Right cardiac atrium (tissue), 5 donors: ENCODE results near the gene DRAP1. TPM values are rescaled to one million over a fixed set of nuclear protein-coding genes. Genes with fewer than 3 reads are reported as not detected.

Source experiments
- ATAC-seq, 2 donors: fragments of 200-7000 bp; cut with Tn5 transposase; one replicate each; pipeline versions ENCODE4 v1.8.0 to v1.9.1; 2020; ENCODE audit warnings: moderate library complexity in 2 of 2, mild to moderate bottlenecking in 1 of 2
- DNase-seq, 3 donors: peaks; one replicate each; pipeline ENCODE4 v3.0.0-alpha.2; 2020
- H3K27ac ChIP-seq: one replicate; pipeline ENCODE4 v1.5.1; 2013; ENCODE audit warnings: mild to moderate bottlenecking, low read length, control low read depth, moderate library complexity
- H3K27me3 ChIP-seq: one replicate; pipeline ENCODE4 v1.6.1; 2013; ENCODE audit not compliant: control insufficient read depth, insufficient read depth
- H3K4me1 ChIP-seq: one replicate; pipeline ENCODE4 v1.6.1; 2013; ENCODE audit warnings: low read length; ENCODE audit not compliant: control insufficient read depth, insufficient read depth
- H3K4me3 ChIP-seq: one replicate; pipeline ENCODE4 v1.5.1; 2013; ENCODE audit warnings: low read length, control low read depth
- H3K9me3 ChIP-seq: one replicate; pipeline ENCODE4 v1.6.1; 2013; ENCODE audit warnings: low read length; ENCODE audit not compliant: control insufficient read depth
- WGBS: extraction: QIAGEN DNeasy Blood & Tissue Kit; methylation state at CpG from one replicate; pipeline ENCODE4 v1.1.7; 2013; 5-methylcytosine and 5-hydroxymethylcytosine counted together
- intact Hi-C, 4 donors: fragments of 100-400 bp; cut with DNase I; formaldehyde crosslinking; loops; one replicate each; pipeline versions ENCODE4 v1.11.0 to v1.14.0; 2022 to 2023
- long read RNA-seq, 4 donors: library from polyadenylated mRNA; unstranded; transcript quantifications; one replicate each; pipeline ENCODE4 v2.0.0, GENCODE V29; 2020 to 2021
- polyA plus RNA-seq: library from polyadenylated mRNA; stranded (reverse); fragments of 200-250 nt; gene quantifications from one replicate; pipeline ENCODE4 v1.2.3, GENCODE V29; 2013
- total RNA-seq, 4 donors: library from RNA; stranded (reverse); fragmentation: NEBNext Ultra II Directional; extraction: Animal tissue kit (Norgen Biotek cat#: 25700); gene quantifications; one replicate each; pipeline ENCODE4 v1.2.1, GENCODE V29; 2021
- donor health status: healthy with polysubstance abuse.
- donor health status: DM: no; HTN: yes; CAD: no.
- donor health status: DM: no; HTN: no; CAD: no.
- donor health status: DM: no; HTN: yes; CAD: no; lungs with severe emphysema.
- donor health status: DM: yes; HTN: yes; CAD: no.

DRAP1 gene, protein sequence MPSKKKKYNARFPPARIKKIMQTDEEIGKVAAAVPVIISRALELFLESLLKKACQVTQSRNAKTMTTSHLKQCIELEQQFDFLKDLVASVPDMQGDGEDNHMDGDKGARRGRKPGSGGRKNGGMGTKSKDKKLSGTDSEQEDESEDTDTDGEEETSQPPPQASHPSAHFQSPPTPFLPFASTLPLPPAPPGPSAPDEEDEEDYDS
- total RNA-seq (10 to 100 TPM; 82.9 to 90.2 (median 85.2) TPM), polyA plus RNA-seq (130 TPM)
- long read RNA-seq, donor 1, transcript DRAP1-201 (7 exons, 989 nt): major isoform, 95 of 110 reads
- long read RNA-seq, donor 1, transcript DRAP1-208 (6 exons, 751 nt): minor isoform, 5 of 110 reads
- long read RNA-seq, donor 1, partial matches to known transcripts: 3 of 110 reads
- long read RNA-seq, donor 1, other reads (novel, unspliced or antisense): 3 of 110 reads
- long read RNA-seq, donor 2, transcript DRAP1-201 (7 exons, 989 nt): major isoform, 72 of 81 reads
- long read RNA-seq, donor 2, partial matches to known transcripts: 2 of 81 reads
- long read RNA-seq, donor 2, other reads (novel, unspliced or antisense): 1 of 81 reads
- long read RNA-seq, donor 3, transcript DRAP1-201 (7 exons, 989 nt): major isoform, 20 of 21 reads
- long read RNA-seq, donor 3, partial matches to known transcripts: 1 of 21 reads
- long read RNA-seq, donor 3, other reads (novel, unspliced or antisense): 0 of 21 reads
- long read RNA-seq, donor 4, transcript DRAP1-201 (7 exons, 989 nt): major isoform, 56 of 61 reads
- long read RNA-seq, donor 4, partial matches to known transcripts: 1 of 61 reads
- long read RNA-seq, donor 4, other reads (novel, unspliced or antisense): 2 of 61 reads

DNA sequence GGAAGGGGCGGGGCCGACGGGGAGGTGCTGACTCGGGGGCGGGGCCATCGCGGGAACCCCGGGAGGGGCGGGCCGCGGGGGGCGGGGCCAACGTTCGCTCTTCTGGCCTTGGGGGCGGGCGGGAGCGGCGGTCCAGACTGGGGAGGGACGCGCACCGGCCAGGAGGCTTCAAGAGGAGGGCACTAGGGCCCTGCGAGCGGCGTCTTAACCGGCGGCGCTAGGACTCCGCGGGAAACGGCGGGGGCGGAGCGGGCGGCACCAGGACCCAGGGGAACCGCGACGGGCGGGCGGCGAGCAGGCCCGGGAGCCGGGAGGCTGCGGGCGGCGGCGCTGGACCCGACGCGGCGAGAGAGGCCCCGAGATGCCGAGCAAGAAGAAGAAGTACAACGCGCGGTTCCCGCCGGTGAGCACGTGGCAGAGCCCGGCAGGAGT lies at the start of gene DRAP1:
TSS of gene DRAP1 (plus strand) at position 286 of the 432 bp plus-strand sequence. CDS start at position 362, 76 bp downstream.
- under 1% methylated on average over 59 of the region's 59 CpGs for WGBS
- intact Hi-C loops: no loop called here
- no peaks in the 10 kb centered on the region for H3K9me3 ChIP-seq

DNA sequence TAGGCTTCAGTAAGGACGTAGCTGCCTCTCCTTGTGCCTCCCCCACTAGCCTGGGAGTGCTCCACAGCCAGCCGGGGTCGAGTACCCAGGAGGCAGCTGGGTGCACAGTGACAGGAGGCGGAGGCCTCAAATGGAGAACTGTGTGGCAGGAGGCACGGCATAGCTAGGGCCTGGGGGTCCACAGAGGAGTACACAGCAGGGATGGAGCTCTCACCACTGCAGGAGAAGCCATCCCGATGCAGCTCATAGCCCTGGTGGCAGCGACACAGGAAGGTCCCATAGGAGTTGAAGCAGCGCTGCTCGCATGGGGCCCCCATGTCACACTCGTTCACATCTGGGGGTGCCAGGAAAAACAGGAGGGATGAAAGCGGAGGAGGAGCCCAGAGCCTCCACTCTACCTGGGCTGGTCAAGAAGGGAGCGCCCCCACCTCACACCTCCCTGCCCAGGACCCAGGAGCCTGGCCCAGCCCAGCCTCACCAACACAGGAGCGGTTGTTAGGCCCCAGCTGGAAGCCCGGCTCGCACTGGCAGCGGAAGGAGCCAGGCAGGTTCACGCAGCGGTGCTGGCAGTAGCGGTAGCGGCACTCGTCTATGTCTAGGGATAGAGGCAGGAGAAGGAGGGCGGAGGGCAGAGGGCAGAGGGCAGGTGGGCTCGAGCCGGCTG lies 49.5 kb upstream of the DRAP1 start:
- no peaks in the 10 kb centered on the region for H3K27me3 ChIP-seq
- H3K27ac ChIP-seq: no peak overlapping the region
- H3K9me3 ChIP-seq: no peaks in the 10 kb centered on the region
- 82% methylated on average over 24 of the region's 24 CpGs for WGBS
- peaks cover 5% of the 10 kb centered on the region for H3K4me1 ChIP-seq
- H3K4me3 ChIP-seq: no peak overlapping the region
- peak; percentile 18 to 65 (median 50) for DNase-seq
- intact Hi-C loops: no loop called here
- ATAC-seq: no peak

More for the DNA sequence above, at the start of gene DRAP1:
- Histone ChIP-seq H3K27me3 (no peaks in the 10 kb centered on the region), H3K4me1 (peaks cover 23% of the 10 kb centered on the region), H3K27ac (peak within 1 kb of the TSS; percentile 54), H3K4me3 (peak within 1 kb of the TSS; percentile 92)
- ATAC-seq (peak; percentile 93 to 95), DNase-seq (peak; percentile 99 to 100 (median 100))

DNA sequence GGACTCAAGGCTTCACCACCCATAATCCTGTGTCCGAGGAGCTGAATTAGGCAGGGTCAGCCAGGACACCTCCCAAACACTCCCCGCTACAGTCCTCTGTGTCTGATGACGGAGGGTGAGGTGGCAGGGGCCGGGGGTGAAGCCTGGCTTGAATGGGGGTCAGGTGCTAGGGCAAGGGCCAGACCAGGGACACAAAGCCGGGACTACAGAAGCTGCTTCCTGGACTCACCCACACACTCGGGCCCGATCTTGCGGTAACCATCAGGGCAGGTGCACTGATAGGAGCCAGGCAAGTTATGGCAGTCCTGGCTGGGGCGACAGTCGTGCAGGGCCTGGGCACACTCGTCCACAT lies 48.9 kb upstream of the DRAP1 start:
- no peak for ATAC-seq
- H3K27ac ChIP-seq: no peak overlapping the region

DNA sequence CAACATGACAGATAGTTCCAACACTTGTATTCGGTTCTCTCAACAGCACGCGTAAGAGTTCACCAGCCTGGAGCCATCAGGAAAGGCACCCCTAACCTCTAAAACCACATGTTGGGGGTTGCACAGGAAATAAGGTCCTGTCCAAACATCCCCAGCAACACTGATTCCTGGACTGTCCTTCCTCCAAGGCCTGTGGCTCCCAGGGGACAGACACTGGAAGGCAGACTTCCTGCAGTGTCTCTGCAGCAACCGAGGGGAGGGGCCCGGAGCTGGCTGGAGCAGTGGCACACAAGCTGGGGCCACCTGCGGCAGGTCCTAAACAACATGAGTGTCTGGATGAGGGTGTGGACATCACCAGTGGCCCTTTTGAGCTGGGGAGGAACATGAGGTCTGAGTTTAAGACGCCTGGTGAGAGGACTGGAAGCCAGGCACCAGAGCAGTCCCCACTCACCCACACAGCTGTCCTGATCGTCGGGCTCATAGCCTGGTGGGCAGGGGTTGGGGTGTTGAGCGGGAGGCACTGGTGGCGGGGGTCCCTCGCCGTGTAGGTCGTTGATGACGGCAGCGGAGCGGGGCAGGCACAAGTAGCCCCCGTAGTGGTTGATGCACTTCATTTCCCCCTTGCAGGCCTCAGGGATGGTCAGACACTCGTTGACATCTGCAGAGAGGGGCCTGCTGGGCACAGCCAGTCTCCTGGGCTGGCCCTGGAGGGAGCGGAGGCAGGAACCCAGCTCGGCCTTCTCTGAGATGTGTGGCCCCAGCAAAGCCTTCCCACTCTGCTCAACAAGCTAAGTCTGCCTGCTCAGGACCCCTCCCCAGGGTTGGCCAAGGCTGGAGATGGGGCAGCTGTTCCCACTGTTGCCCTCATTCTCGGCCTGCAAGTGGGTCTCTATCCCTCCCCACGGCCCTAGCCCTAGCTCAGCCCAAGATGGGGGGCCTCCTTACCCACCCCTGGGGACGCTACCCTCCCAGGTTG lies 48.2 kb upstream of the DRAP1 start:
- H3K9me3 ChIP-seq: no peaks in the 10 kb centered on the region
- intact Hi-C loops: no loop called here
- peak overlapping the region; percentile 46 for H3K27ac ChIP-seq
- ATAC-seq: no peak
- no peaks in the 10 kb centered on the region for H3K27me3 ChIP-seq
- WGBS: 55% methylated on average over 24 of the region's 24 CpGs
- peaks cover 5% of the 10 kb centered on the region for H3K4me1 ChIP-seq
- H3K4me3 ChIP-seq: no peak overlapping the region
- peak; percentile 47 to 77 (median 75) for DNase-seq

More for the DNA sequence above, 48.9 kb upstream of the DRAP1 start:
- no peak overlapping the region for H3K4me3 ChIP-seq
- H3K27me3 ChIP-seq: no peaks in the 10 kb centered on the region
- peak; percentile 17 to 58 (median 42) for DNase-seq
- H3K9me3 ChIP-seq: no peaks in the 10 kb centered on the region
- intact Hi-C loops: no loop called here
- peaks cover 5% of the 10 kb centered on the region for H3K4me1 ChIP-seq
- WGBS: 69% methylated on average over 11 of the region's 11 CpGs

DNA sequence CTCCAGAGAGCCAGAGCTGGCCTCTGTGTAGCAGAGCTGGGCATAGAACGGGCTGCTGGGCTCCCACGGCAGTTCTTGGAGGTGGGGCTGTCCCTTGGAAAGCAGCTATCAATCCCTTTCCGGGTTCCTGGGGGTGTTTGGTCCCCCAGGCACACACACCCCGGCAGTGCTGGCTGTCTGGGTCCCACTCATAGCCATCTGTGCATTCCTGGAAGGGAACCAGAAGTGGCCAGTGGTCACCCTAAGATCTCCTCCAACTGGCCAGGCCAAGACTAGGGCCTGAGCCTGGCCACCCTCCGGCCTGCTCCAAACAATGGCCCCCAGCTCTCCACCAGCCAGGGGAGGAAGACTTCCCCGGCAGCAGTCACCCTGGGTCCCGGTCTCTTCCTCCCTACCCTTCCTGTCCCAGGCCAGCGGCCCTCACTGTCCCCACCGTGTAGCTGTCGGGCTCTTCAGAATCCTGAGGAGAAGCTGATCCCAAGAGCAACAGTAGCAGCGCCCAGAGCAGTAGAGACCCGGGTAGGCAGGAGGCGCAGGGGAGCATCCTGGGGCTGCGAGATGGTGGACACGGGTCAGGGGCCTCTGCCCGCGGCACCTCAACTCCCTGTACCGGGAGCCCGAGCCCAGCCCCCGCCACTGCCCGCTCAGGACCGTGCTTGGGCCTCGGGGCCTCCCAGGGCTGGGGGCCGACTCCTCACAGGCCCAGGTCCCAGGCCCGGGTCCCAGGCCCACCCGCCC lies 47.2 kb upstream of the DRAP1 start:
- H3K4me3 ChIP-seq: peak overlapping the region; percentile 79
- ATAC-seq (peak; percentile 6 to 11), DNase-seq (peak; percentile 38 to 79 (median 77))
- 9% methylated on average over 26 of the region's 26 CpGs for WGBS
- no peaks in the 10 kb centered on the region for H3K27me3 ChIP-seq
- H3K9me3 ChIP-seq: no peaks in the 10 kb centered on the region
- H3K27ac ChIP-seq: peak overlapping the region; percentile 46
- peaks cover 5% of the 10 kb centered on the region for H3K4me1 ChIP-seq
- intact Hi-C loops: no loop called here

DNA sequence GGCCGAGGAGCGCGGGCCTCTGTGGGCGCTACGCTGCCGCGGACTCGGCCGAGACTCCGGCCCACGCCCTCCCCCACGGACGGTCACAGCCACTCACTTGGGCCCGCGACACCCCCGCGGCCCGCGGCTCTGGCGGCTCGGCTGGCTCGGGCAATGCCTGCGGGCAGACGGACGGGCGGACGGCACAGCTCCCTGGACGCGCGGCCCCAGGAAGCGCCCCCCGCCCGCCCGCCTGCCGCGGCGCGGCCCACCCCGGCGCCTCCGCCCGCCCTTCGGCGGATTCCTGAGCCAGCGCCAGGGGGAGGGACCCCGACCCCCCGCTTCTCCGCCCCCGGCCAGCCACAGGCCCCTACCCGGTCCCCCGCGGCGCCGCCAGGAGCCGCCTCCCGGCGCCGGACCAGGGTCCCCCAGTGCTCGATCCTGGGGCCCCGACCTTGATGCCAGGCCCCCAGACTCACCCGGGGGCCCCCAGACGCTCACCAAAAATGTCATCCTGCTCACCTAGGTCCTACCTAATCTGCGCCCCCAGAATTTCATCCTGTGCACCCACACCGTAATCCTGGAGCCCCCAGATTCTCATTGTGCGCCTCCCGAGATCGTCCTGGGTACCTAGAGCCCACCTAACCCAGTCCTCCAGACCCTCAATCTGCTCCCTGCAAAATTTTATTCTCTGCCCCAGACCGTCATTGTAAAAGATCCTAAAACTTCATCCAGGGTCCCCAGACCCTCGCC lies 46.5 kb upstream of the DRAP1 start, which contains the start of gene EFEMP2:
TSS of gene EFEMP2 (minus strand) at position 215 of the 732 bp plus-strand sequence. CDS start 446 bp downstream, outside the sequence.
- no peaks in the 10 kb centered on the region for H3K27me3 ChIP-seq
- H3K27ac ChIP-seq: peak within 1 kb of the TSS; percentile 80
- 1% methylated on average over 69 of the region's 69 CpGs for WGBS
- peak; percentile 71 to 90 (median 89) for DNase-seq
- intact Hi-C loops: no loop called here
- peak within 1 kb of the TSS; percentile 79 for H3K4me3 ChIP-seq
- peaks cover 5% of the 10 kb centered on the region for H3K4me1 ChIP-seq
- no peaks in the 10 kb centered on the region for H3K9me3 ChIP-seq
- peak; percentile 37 to 58 for ATAC-seq

DNA sequence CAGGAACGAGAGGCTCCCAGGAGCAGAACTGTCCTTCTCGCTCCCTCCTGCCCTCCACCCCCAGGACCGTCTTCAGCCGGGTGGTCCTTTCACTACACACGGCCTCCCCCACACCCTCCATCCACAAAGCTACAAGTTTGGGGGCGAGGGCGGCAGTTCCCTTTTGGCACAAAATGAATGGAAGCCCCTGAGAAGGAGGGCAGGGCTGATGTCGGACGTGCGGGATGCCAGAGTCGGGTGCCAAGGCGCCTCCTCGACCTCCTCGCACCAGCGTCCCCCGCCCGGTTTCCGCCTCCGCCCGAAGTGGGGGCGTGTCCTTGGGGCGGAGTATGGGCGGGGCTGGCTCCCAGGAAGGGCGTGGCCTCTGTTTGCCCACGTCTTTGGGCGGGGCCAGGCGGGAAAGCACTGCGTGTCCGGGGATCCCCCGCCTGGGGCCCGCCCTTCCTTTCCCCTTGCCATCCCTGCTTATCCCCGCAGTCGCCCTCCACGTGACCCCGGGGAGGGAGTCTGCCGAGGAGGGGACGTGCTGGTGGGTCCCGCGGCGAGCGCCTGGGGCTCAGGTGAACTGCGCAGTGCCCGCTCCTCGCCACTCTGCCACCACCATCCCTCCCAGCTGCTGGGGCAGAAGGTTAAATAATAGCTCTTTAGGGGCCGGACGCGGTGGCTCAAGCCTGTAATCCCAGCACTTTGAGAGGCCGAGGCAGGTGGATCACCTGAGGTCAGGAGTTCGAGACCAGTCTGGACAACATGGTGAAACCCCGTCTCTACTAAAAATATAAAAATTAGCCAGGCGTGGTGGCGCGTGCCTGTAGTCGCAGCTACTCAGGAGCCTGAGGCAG lies 45.7 kb upstream of the DRAP1 start:
- Histone ChIP-seq H3K27me3 (no peaks in the 10 kb centered on the region), H3K9me3 (no peaks in the 10 kb centered on the region), H3K4me1 (peaks cover 5% of the 10 kb centered on the region), H3K27ac (peak overlapping the region; percentile 79), H3K4me3 (peak overlapping the region; percentile 79)
- DNase-seq (peak; percentile 96 to 99 (median 98)), ATAC-seq (peak; percentile 93 to 94)
- intact Hi-C loops: no loop called here
- WGBS: 8% methylated on average over 53 of the region's 54 CpGs

DNA sequence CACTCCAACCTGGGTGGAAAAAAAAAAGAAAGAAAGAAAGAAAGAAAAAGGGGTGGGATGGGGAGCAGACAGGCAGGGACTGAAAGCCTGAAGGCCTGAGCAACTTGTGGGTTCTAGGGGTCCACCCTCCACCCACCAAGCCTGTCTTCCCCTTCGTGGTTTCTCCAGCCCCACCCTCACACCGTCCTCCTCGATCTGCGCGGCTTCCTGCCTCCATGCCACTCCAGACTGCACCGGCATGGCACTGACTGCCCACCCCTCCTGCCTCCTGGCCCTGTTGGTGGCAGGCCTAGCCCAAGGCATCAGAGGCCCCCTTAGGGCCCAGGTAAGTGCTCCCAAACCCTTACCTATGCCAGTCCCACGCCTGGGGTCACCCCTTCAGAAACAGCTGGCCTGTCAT lies 39.6 kb upstream of the DRAP1 start, which contains the start of gene CTSW:
TSS of gene CTSW (plus strand) at position 221 of the 400 bp plus-strand sequence. CDS start at position 239, 18 bp downstream.
- no peak for ATAC-seq

More for the DNA sequence above, 39.6 kb upstream of the DRAP1 start, which contains the start of gene CTSW:
- WGBS: 41% methylated on average over 7 of the region's 7 CpGs
- peak in 2 of 3 donors; percentile 53 to 66 for DNase-seq
- no peaks in the 10 kb centered on the region for H3K9me3 ChIP-seq
- no peaks in the 10 kb centered on the region for H3K27me3 ChIP-seq
- H3K27ac ChIP-seq: no peak within 1 kb of the TSS
- no peak within 1 kb of the TSS for H3K4me3 ChIP-seq
- H3K4me1 ChIP-seq: no peaks in the 10 kb centered on the region
- intact Hi-C loops: loop anchor here in 2 of 4 donors (5.0 to 10.0 kb wide), 2 partner anchors 85 to 108 kb away; partner anchors contain the start of gene SART1 (in 1 of the 2)
